Nephron (organoid): Measurements from ENCODE around the gene ERCC1.

Experiments used
- H3K27ac Mint-ChIP-seq, 3 experiments: 2 replicates each; pipeline ENCODE4 v1.8.0; 2020; ENCODE audit warnings: mixed read lengths in 3 of 3, mild to moderate bottlenecking in 2 of 3, moderate library complexity in 1 of 3
- H3K27me3 Mint-ChIP-seq: 2 replicates; pipeline ENCODE4 v1.8.0; 2021; ENCODE audit warnings: low read depth, mild to moderate bottlenecking, moderate library complexity, mixed read lengths
- H3K36me3 Mint-ChIP-seq: 2 replicates; pipeline ENCODE4 v1.8.0; 2020; ENCODE audit warnings: low read depth, mixed read lengths
- H3K4me1 Mint-ChIP-seq: 2 replicates; pipeline ENCODE4 v1.8.0; 2020; ENCODE audit warnings: mixed read lengths
- H3K4me3 Mint-ChIP-seq, 3 experiments: 2 replicates each; pipeline ENCODE4 v1.8.0; 2020; ENCODE audit warnings: mild to moderate bottlenecking in 3 of 3, mixed read lengths in 3 of 3, moderate library complexity in 2 of 3
- H3K9me3 Mint-ChIP-seq: 2 replicates; pipeline ENCODE4 v1.8.0; 2020; ENCODE audit warnings: mixed read lengths
- TF ChIP-seq, protein P1 (sequence below), 3 experiments: fragments of 200-600 bp; sonication (generic); IDR thresholded peaks; one replicate each; pipeline ENCODE4 v1.5.0; 2021; ENCODE audit warnings: antibody characterized with exemption in 3 of 3; ENCODE audit not compliant: unreplicated experiment in 3 of 3

The ERCC1 gene

DNA sequence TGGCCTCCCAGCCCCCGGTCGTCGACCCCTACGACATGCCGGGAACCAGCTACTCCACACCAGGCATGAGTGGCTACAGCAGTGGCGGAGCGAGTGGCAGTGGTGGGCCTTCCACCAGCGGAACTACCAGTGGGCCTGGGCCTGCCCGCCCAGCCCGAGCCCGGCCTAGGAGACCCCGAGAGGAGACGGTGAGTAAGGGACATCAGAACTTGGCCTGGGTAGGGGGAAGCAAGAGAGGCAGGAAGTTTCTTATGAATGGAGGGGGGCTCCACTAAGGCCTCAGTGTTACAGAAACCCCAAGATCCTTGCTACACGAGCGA is 47.0 kb upstream of the ERCC1 start:
- TF ChIP-seq, protein P1, sequence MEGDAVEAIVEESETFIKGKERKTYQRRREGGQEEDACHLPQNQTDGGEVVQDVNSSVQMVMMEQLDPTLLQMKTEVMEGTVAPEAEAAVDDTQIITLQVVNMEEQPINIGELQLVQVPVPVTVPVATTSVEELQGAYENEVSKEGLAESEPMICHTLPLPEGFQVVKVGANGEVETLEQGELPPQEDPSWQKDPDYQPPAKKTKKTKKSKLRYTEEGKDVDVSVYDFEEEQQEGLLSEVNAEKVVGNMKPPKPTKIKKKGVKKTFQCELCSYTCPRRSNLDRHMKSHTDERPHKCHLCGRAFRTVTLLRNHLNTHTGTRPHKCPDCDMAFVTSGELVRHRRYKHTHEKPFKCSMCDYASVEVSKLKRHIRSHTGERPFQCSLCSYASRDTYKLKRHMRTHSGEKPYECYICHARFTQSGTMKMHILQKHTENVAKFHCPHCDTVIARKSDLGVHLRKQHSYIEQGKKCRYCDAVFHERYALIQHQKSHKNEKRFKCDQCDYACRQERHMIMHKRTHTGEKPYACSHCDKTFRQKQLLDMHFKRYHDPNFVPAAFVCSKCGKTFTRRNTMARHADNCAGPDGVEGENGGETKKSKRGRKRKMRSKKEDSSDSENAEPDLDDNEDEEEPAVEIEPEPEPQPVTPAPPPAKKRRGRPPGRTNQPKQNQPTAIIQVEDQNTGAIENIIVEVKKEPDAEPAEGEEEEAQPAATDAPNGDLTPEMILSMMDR (IDR thresholded peaks at IDR 0.05; ENCODE audit: unreplicated experiment in 3 of 3) = no peak
- Mint-ChIP-seq H3K27ac (no peak overlapping the region), H3K9me3 (no peaks in the 10 kb centered on the region), H3K4me3 (peak overlapping the region; percentile 79 to 94 (median 90)), H3K36me3 (no peaks in the 10 kb centered on the region), H3K4me1 (peaks cover 21% of the 10 kb centered on the region), H3K27me3 (peaks cover 59% of the 10 kb centered on the region)

GRCh38 chr19:45469945-45470761 is 46.4 kb upstream of the ERCC1 start:
- H3K4me1 Mint-ChIP-seq = peaks cover 21% of the 10 kb centered on the region
- H3K27me3 Mint-ChIP-seq = peaks cover 54% of the 10 kb centered on the region
- no peaks in the 10 kb centered on the region for H3K9me3 Mint-ChIP-seq
- TF ChIP-seq, protein P1 (IDR thresholded peaks at IDR 0.05; ENCODE audit: unreplicated experiment in 3 of 3) = no peak
- H3K27ac Mint-ChIP-seq = peak overlapping the region in 2 of 3 experiments; percentile 77 to 86
- H3K4me3 Mint-ChIP-seq = peak overlapping the region; percentile 90 to 95 (median 94)
- H3K36me3 Mint-ChIP-seq = no peaks in the 10 kb centered on the region

DNA sequence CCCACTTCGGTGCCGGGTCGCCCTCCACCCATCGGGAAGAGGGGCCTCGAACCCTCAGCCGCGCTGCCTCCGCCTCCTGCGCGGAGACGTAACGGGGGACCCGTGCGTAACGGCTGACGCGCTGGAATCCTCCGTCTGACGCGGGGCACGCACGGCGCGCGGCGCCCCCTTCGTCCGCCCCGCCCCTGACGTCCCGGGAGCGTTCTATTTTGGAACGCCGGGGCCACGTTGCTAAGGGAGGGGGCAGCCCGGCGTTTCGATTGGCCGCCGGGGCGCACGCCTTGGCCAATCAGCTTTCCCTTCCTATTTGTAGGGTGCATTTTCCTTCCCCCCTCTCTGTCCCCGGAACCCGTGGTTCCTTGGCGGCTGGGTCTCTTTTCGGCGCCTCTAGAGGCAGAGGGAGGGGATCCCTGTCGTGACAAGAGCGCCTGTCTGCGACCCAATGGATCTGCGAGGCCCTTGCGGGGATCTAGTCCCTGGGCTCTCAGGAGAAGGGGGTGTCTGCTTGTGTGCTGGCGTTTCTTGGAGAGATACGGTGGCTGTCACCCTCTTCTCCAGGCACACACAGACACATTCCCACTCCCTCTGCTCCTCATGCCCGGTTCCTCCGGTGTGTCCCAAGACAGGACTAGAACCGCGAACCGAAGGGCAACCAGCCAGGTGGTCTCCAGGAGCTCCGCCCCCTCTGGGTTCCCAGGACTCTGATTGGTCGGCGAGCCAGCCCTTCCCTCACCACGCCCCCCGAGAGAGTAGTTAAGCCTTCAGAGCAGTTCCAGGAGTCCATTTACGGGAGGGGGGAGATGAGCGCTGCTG is 45.6 kb upstream of the ERCC1 start:
- Mint-ChIP-seq H3K9me3 (no peaks in the 10 kb centered on the region), H3K4me1 (peaks cover 15% of the 10 kb centered on the region), H3K27ac (peak overlapping the region in 2 of 3 experiments; percentile 77 to 86), H3K36me3 (no peaks in the 10 kb centered on the region), H3K27me3 (peaks cover 53% of the 10 kb centered on the region), H3K4me3 (peak overlapping the region; percentile 90 to 95 (median 94))
- TF ChIP-seq, protein P1 (IDR thresholded peaks at IDR 0.05; ENCODE audit: unreplicated experiment in 3 of 3) = no peak

DNA sequence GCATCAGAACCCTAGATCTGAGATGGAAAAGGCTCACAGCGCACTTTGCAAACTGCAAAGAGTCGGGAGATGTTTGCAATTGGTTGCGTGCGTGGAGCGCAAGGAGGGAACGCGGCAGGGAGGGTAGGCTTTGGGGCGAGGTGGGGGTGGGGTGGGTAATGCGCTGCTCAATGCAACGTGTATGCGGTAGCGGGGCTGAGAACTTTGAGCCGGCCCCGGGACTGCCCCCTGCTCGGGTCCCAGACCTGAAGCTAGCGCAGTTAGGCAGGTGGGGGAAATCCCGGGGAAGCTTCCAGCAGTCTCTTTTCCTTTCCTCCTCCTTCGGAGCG is 45.0 kb upstream of the ERCC1 start:
- peaks cover 12% of the 10 kb centered on the region for H3K4me1 Mint-ChIP-seq
- no peaks in the 10 kb centered on the region for H3K9me3 Mint-ChIP-seq
- peak overlapping the region in 1 of 3 experiments; percentile 45 for H3K27ac Mint-ChIP-seq
- H3K27me3 Mint-ChIP-seq = peaks cover 50% of the 10 kb centered on the region
- H3K4me3 Mint-ChIP-seq = peak overlapping the region; percentile 90 to 95 (median 94)
- no peaks in the 10 kb centered on the region for H3K36me3 Mint-ChIP-seq
- TF ChIP-seq, protein P1 (IDR thresholded peaks at IDR 0.05; ENCODE audit: unreplicated experiment in 3 of 3) = no peak

DNA sequence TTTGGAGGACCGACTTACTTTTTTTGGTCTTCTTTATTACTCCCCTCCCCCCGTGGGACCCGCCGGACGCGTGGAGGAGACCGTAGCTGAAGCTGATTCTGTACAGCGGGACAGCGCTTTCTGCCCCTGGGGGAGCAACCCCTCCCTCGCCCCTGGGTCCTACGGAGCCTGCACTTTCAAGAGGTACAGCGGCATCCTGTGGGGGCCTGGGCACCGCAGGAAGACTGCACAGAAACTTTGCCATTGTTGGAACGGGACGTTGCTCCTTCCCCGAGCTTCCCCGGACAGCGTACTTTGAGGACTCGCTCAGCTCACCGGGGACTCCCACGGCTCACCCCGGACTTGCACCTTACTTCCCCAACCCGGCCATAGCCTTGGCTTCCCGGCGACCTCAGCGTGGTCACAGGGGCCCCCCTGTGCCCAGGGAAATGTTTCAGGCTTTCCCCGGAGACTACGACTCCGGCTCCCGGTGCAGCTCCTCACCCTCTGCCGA is 44.5 kb upstream of the ERCC1 start:
- peaks cover 45% of the 10 kb centered on the region for H3K27me3 Mint-ChIP-seq
- no peaks in the 10 kb centered on the region for H3K36me3 Mint-ChIP-seq
- H3K4me1 Mint-ChIP-seq = peaks cover 12% of the 10 kb centered on the region
- H3K4me3 Mint-ChIP-seq = peak overlapping the region; percentile 90 to 95 (median 94)
- H3K9me3 Mint-ChIP-seq = no peaks in the 10 kb centered on the region
- H3K27ac Mint-ChIP-seq = peak overlapping the region in 2 of 3 experiments; percentile 22 to 47
- TF ChIP-seq, protein P1 (IDR thresholded peaks at IDR 0.05; ENCODE audit: unreplicated experiment in 3 of 3) = no peak
